ENCODE results near the gene DYNC1I1.

The DYNC1I1 gene

DNA sequence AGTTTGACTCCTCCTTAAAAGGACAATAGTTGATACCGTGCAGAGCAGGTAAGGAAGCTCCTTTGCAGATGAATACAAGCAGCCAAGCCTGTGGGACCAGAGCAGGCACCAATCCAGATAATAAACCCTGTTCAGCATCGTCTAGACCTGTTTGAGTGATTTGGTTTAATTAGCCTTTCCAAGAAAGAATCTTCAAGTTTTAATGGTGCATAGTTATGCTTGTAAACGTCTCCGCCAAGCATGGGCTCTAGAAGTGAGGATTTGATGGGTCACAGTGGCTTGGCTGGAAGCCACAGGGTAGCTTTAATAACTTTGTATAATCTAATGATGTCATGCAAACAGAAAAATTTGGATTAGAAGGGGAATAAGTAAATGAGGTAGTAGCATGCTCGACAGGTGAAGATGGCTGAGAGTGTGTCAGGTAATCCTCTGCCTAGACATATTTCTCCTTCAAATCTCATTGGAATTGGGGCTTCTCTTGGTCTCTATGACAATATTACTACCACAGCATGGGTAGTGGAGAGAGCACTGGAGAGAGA, 188.4 kb downstream of the DYNC1I1 start:
- no peak for DNase-seq (ENCODE audit: extremely low read depth, low read depth)
- TF ChIP-seq, protein P1, sequence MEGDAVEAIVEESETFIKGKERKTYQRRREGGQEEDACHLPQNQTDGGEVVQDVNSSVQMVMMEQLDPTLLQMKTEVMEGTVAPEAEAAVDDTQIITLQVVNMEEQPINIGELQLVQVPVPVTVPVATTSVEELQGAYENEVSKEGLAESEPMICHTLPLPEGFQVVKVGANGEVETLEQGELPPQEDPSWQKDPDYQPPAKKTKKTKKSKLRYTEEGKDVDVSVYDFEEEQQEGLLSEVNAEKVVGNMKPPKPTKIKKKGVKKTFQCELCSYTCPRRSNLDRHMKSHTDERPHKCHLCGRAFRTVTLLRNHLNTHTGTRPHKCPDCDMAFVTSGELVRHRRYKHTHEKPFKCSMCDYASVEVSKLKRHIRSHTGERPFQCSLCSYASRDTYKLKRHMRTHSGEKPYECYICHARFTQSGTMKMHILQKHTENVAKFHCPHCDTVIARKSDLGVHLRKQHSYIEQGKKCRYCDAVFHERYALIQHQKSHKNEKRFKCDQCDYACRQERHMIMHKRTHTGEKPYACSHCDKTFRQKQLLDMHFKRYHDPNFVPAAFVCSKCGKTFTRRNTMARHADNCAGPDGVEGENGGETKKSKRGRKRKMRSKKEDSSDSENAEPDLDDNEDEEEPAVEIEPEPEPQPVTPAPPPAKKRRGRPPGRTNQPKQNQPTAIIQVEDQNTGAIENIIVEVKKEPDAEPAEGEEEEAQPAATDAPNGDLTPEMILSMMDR (IDR thresholded peaks at IDR 0.05; ENCODE audit: low read depth, low read length) = no peak

DNA sequence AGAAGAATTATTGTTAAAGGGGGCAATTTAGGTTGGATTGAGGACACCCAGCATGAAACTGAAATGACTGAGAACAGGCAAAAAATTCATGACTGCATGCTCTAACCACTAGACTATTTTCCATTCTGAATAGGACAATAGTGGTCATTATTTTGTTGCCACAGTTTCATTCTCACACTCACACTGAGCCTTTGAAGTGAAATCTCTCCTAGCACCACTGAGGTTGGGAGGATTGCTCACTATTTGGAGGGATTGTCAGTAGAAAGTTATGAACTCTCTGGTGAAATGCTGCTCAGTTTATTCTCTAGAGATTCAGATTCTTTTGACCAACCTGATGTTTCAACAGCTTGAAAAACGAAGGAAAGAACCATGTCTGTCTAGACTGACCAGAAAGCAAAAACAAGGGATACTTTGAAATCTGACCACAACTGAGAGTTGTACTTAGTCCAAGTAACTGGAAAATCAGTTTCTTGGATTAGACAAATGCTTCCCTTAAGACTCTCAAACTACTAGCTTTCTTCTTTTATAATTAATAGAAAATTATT, 191.2 kb downstream of the DYNC1I1 start:
- no peak for DNase-seq (ENCODE audit: extremely low read depth, low read depth)
- TF ChIP-seq, protein P1 (IDR thresholded peaks at IDR 0.05; ENCODE audit: low read depth, low read length) = no peak

DNA sequence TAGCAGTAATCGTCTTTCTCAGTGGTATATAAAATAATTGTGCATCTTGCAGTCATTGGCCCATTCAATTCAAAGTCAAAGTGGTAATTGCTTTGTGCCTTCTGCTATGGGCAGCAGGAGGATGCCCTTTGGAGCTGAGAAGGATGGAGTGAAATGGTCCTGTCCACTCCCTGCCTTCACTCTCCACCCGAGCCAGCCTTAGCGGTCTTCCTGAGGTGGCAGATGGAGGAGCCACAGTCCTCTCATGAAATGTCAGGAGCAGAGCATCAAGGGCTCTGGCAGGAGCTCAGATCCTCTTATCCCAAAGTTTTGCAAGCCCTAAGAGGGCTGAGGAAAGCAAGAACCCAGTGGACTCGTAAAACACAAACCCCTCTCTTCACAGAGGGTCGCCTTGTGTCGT, 199.4 kb downstream of the DYNC1I1 start:
- no peak for DNase-seq (ENCODE audit: extremely low read depth, low read depth)
- TF ChIP-seq, protein P1 (IDR thresholded peaks at IDR 0.05; ENCODE audit: low read depth, low read length) = no peak

DNA sequence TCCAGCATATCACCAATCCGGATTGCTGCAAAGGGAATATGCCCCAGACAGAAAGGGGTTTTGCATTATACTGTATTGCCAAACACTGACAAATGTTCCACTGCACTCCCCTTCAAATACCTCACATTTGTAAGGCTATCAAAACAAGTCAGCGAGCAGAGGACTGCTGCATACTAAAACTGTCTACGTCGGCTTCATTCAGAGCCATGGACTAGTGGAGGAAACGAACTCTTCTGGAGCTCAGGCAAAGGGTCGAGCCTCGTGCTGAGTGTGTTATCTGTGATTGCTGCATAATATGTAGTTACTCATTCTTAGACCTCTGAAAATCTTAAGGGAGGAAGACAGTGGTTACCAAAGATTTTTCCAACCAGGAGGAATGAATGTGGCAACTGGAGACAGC, 200.2 kb downstream of the DYNC1I1 start:
- no peak for DNase-seq (ENCODE audit: extremely low read depth, low read depth)
- TF ChIP-seq, protein P1 (IDR thresholded peaks at IDR 0.05; ENCODE audit: low read depth, low read length) = no peak

DNA sequence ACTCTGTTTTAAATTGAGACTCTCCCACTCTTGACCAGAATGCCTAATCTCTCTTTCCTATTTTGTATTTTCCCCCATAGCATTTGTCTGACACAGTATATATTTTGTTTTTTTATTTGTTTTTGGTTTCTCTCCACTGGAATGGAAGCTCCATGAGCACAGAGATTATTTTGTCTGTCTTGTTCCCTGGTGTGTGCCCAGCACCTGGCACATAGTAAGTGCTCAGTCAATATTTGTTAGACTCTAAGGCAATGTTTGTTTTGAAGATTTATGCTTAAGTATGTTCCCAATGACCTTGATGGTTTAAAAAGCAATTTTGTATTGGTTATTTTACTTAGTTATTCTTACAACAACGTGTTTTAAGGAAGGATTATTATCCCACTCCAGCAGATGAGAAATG, 201.8 kb downstream of the DYNC1I1 start:
- DNase-seq (ENCODE audit: extremely low read depth, low read depth) = no peak
- TF ChIP-seq, protein P1 (IDR thresholded peaks at IDR 0.05; ENCODE audit: low read depth, low read length) = no peak

DNA sequence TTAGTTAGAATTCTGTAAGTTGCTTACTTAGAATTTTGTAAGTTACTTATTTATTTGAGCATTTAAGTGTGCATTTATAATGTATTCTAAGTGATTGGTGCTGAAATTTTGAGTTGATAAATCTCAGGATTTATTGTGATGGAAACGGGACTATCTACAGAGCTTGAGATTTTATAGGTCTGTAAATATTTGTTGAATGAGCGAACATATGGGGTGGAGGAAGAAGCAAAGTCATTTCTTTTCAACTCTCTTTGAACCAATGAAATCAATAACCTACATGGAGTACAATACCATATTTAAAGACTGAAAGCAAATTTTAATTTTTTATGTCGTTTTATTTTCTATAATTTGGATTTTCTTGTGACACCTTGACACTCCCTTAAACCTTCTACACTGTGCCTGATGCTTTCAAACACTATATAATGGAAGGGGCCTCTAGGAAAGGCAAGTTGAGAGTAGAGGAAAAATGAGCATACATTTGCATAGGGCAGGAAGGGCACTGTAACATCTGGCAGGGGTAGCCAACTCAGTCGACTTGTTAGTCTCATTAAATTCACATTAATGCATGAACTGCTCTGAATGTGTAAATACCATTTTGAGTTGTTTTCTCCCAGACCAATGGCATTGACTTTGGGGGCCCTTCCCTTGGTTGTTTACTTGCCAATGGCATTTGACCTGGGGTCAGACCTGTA, 204.2 kb downstream of the DYNC1I1 start:
- no peak for DNase-seq (ENCODE audit: extremely low read depth, low read depth)

DNA sequence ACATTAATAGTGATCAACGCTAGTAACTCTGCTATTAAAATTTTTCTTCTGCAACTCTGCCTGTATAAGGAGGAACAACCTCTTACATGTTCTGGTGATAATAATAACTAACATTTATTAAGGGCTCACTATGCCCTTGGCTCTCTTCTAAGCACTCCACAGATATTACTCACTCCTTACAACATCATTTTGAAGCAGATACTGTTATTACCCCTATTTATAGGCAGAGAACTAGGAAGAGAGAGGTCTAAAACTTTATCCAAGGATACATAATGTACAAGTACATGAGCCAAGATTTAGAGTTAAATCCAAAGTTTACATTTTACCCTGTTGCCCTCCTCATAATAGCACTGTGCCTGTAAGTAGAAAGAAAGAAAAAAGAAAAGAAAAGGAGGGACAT, 205.6 kb downstream of the DYNC1I1 start:
- DNase-seq (ENCODE audit: extremely low read depth, low read depth) = no peak
- TF ChIP-seq, protein P1 (IDR thresholded peaks at IDR 0.05; ENCODE audit: low read depth, low read length) = no peak

More for the DNA sequence above, 204.2 kb downstream of the DYNC1I1 start:
- TF ChIP-seq, protein P1 (IDR thresholded peaks at IDR 0.05; ENCODE audit: low read depth, low read length) = no peak

All from AG09319 (cell line).